Spleen (tissue), 11 donors: ENCODE measurements around the gene ABCC2. TPM values are rescaled to one million over a fixed set of nuclear protein-coding genes. Genes with fewer than 3 reads are reported as not detected.

ENCODE experiments used
- DNase-seq: peaks from one replicate; pipeline ENCODE4 v3.0.0-alpha.2; 2020
- H3K27ac ChIP-seq, 8 donors: fragments of 200-600 bp; sonication (generic) in 7 of 8; 1 replicate in 4 of 8; 2 replicates in 4 of 8; pipeline versions ENCODE4 v1.5.0 to v1.8.0; 2016 to 2021; ENCODE audit warnings: inconsistent platforms in 4 of 8, mild to moderate bottlenecking in 4 of 8, moderate library complexity in 1 of 8
- H3K27me3 ChIP-seq, 7 donors: fragments of 200-600 bp; sonication (generic) in 6 of 7; replicated peaks in 1 of 7; 1 replicate in 4 of 7; 2 replicates in 3 of 7; pipeline versions ENCODE4 v1.5.0 to v1.8.0; 2016 to 2021; ENCODE audit warnings: inconsistent platforms in 3 of 7, mild to moderate bottlenecking in 1 of 7
- H3K36me3 ChIP-seq, 6 donors: fragments of 200-600 bp; sonication (generic) in 5 of 6; 1 replicate in 4 of 6; 2 replicates in 2 of 6; pipeline versions ENCODE4 v1.5.0 to v1.8.0; 2016 to 2021; ENCODE audit warnings: inconsistent platforms in 2 of 6
- H3K4me1 ChIP-seq, 6 donors: fragments of 200-600 bp; sonication (generic) in 5 of 6; 1 replicate in 3 of 6; 2 replicates in 3 of 6; pipeline versions ENCODE4 v1.5.0 to v1.8.0; 2016 to 2021; ENCODE audit warnings: inconsistent platforms in 3 of 6
- H3K4me3 ChIP-seq, 8 donors: fragments of 200-600 bp; sonication (generic) in 7 of 8; 1 replicate in 4 of 8; 2 replicates in 4 of 8; pipeline versions ENCODE4 v1.5.0 to v1.8.0; 2016 to 2021; ENCODE audit warnings: inconsistent platforms in 4 of 8, mild to moderate bottlenecking in 4 of 8, moderate library complexity in 2 of 8
- H3K9me3 ChIP-seq, 8 donors: fragments of 200-600 bp; sonication (generic) in 7 of 8; 1 replicate in 4 of 8; 2 replicates in 4 of 8; pipeline versions ENCODE4 v1.5.0 to v1.8.0; 2016 to 2021; ENCODE audit warnings: inconsistent platforms in 4 of 8
- POLR2A ChIP-seq, 3 donors: fragments of 450-650 bp; IDR thresholded peaks; one replicate each; pipeline ENCODE4 v1.5.1; 2017; ENCODE audit warnings: antibody characterized with exemption in 3 of 3, mild to moderate bottlenecking in 1 of 3
- POLR2AphosphoS5 ChIP-seq, 3 donors: sonication (generic); formaldehyde crosslinking; IDR thresholded peaks; one replicate each; pipeline ENCODE4 v1.5.1; 2017; ENCODE audit warnings: antibody characterized with exemption in 3 of 3
- whole genome bisulfite sequencing, 5 donors: extraction: QIAGEN DNeasy Blood & Tissue Kit in 3 of 5; methylation state at CpG; one replicate each; pipeline versions ENCODE4 v1.1.5 to v1.1.7; 2013 to 2018; 5-methylcytosine and 5-hydroxymethylcytosine counted together
- intact Hi-C: fragments of 100-400 bp; cut with DNase I; formaldehyde crosslinking; loops from one replicate; pipeline ENCODE4 v1.15.0; 2023; ENCODE audit warnings: low total_unique reads
- polyA plus RNA-seq, 3 donors: library from polyadenylated mRNA; stranded (reverse); fragments of 200-250 nt; gene quantifications; one replicate each; pipeline ENCODE4 v1.2.1, GENCODE V29; 2013
- total RNA-seq, 7 donors: library from RNA; depleted of rRNA in 3 of 7; stranded (reverse); fragments of >200 nt in 3 of 7; fragmentation: NEBNext Ultra II Directional in 4 of 7; extraction: Animal tissue kit (Norgen Biotek cat#: 25700) in 4 of 7; gene quantifications; one replicate each; pipeline versions ENCODE4 v1.1.0 to v1.2.1, GENCODE V29; 2016 to 2021
- TF ChIP-seq, protein P1 (sequence below), 11 experiments: fragments of 200-600 bp in 7 of 11; fragments of 450-650 bp in 4 of 11; sonication (generic) in 4 of 11; IDR thresholded peaks in 8 of 11; conservative IDR thresholded peaks in 3 of 11; 1 replicate in 7 of 11; 2 replicates in 4 of 11; pipeline versions ENCODE4 v1.4.0 to v1.8.0; 2016 to 2021; ENCODE audit warnings: antibody characterized with exemption in 11 of 11, inconsistent platforms in 4 of 11, mild to moderate bottlenecking in 1 of 11
- donor health status: healthy with polysubstance abuse.
- donor health status: DM: no; HTN: no; CAD: no; lungs with moderate emphysema.
- donor health status: DM: no; HTN: no; CAD: no.
- donor health status: Bipolar disorder and iron deficiency.
- donor health status: healthy.
- donor health status: DM: no; HTN: no; CAD: no.
- donor health status: DM: yes; HTN: yes; CAD: no.

ABCC2 gene
- total and polyA plus RNA-seq, 10 donors, result 1.0 to 4.9 (median 2.7) TPM

DNA sequence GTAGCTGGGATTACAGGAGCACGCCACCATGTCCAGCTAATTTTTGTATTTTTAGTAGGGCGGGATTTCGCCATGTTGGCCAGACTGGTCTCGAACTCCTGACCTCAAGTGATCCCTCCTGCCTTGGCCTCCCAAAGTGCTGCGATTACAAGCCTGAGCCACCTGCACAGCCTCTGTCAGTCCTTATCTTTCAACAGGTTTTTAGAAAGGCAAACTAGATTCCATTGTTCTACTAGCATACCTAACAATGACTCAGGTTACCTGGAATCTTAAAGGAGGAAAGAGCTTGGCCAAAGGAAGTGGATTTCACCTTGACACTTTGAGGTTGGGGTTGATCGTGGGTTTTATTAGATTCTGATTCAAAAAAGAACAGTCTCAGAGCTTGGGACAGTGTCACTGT is 3.2 kb downstream of the ABCC2 start:
- Histone ChIP-seq H3K4me1 (peaks cover 0 to 10% (median 0%) of the 10 kb centered on the region in 6 donors), H3K27ac (no peak overlapping the region), H3K27me3 (no peaks in the 10 kb centered on the region), H3K36me3 (peaks cover 0 to 4% (median 0%) of the 10 kb centered on the region in 6 donors), H3K4me3 (no peak overlapping the region), H3K9me3 (no peaks in the 10 kb centered on the region)
- TF ChIP-seq POLR2A (IDR thresholded peaks at IDR 0.05), result no peak
- TF ChIP-seq, protein P1, sequence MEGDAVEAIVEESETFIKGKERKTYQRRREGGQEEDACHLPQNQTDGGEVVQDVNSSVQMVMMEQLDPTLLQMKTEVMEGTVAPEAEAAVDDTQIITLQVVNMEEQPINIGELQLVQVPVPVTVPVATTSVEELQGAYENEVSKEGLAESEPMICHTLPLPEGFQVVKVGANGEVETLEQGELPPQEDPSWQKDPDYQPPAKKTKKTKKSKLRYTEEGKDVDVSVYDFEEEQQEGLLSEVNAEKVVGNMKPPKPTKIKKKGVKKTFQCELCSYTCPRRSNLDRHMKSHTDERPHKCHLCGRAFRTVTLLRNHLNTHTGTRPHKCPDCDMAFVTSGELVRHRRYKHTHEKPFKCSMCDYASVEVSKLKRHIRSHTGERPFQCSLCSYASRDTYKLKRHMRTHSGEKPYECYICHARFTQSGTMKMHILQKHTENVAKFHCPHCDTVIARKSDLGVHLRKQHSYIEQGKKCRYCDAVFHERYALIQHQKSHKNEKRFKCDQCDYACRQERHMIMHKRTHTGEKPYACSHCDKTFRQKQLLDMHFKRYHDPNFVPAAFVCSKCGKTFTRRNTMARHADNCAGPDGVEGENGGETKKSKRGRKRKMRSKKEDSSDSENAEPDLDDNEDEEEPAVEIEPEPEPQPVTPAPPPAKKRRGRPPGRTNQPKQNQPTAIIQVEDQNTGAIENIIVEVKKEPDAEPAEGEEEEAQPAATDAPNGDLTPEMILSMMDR (IDR thresholded peaks at IDR 0.05 in 8 of 11, conservative IDR thresholded peaks at IDR 0.05 in 3 of 11), result no peak
- TF ChIP-seq POLR2AphosphoS5 (IDR thresholded peaks at IDR 0.05), result no peak
- WGBS, 5 donors, result 88 to 96% (median 93%) methylated on average over 6 of the region's 6 CpGs
- intact Hi-C loops, result no loop called here
- no peak for DNase-seq

DNA sequence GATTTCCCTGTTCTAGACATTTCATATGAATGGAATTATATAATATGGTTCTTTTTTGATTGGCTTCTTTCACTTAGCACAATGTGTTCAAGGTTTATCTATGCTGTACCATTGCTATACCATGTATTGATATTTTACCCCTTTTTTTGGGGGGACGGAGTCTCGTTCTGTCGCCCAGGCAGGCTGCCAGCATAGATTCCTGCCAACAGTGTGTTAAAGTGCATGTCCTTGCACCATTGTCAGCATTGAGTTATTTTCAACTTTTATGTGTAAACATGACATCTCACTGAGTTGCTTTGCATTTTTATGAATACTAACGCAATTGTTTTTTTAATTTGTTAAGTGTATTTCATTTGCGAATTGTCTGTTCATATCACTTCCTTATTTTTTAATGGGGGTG is 4.9 kb downstream of the ABCC2 start:
- DNase-seq, result no peak
- H3K9me3 ChIP-seq, result no peaks in the 10 kb centered on the region
- peaks cover 0 to 4% (median 0%) of the 10 kb centered on the region in 6 donors for H3K36me3 ChIP-seq
- 67 to 90% (median 76%) methylated on average over 5 of the region's 5 CpGs for WGBS, 5 donors
- TF ChIP-seq, protein P1 (IDR thresholded peaks at IDR 0.05 in 8 of 11, conservative IDR thresholded peaks at IDR 0.05 in 3 of 11), result no peak
- TF ChIP-seq POLR2AphosphoS5 (IDR thresholded peaks at IDR 0.05) (no peak), POLR2A (IDR thresholded peaks at IDR 0.05) (no peak)
- peaks cover 0 to 4% (median 0%) of the 10 kb centered on the region in 6 donors for H3K4me1 ChIP-seq
- H3K27ac ChIP-seq, result peak overlapping the region in 1 of 8 donors; percentile 30
- no peak overlapping the region for H3K4me3 ChIP-seq
- H3K27me3 ChIP-seq, result no peaks in the 10 kb centered on the region
- intact Hi-C loops, result no loop called here

DNA sequence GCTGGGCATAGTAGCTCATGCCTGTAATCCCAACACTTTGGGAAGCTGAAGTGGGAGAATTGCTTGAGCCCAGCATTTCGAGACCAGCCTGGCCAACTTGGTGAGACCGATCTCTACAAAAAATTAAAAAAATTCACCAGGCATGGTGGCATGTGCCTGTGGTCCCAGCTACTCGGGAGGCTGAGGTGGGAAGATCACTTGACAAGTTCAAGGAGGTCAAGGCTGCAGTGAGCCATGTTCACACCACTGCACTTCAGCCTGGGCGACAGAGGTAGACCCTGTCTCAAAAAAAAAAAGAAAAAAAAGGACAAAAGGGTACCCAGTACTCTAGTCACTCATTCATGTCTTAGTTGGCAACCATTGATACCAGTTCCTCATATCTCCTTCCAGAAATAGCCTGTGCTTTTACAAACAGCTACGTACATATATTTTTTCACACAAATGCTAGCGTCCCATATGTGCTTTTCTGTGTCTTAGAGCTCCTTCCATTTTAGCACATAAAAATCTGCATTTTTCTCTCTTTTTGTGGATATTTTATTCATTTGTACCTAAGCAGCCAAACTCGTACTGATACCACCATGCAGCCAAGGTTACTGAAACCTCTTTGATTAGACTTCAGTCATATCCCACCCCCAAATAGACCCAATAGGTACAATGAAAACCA is 5.5 kb downstream of the ABCC2 start:
- no peak for DNase-seq
- TF ChIP-seq, protein P1 (IDR thresholded peaks at IDR 0.05 in 8 of 11, conservative IDR thresholded peaks at IDR 0.05 in 3 of 11), result no peak
- TF ChIP-seq POLR2AphosphoS5 (IDR thresholded peaks at IDR 0.05) (no peak), POLR2A (IDR thresholded peaks at IDR 0.05) (no peak)
- peaks cover 0 to 4% (median 0%) of the 10 kb centered on the region in 6 donors for H3K36me3 ChIP-seq
- intact Hi-C loops, result no loop called here
- H3K27ac ChIP-seq, result peak overlapping the region in 1 of 8 donors; percentile 30
- H3K27me3 ChIP-seq, result no peaks in the 10 kb centered on the region
- no peaks in the 10 kb centered on the region for H3K9me3 ChIP-seq
- H3K4me1 ChIP-seq, result no peaks in the 10 kb centered on the region
- no peak overlapping the region for H3K4me3 ChIP-seq
- 69 to 96% (median 82%) methylated on average over 7 of the region's 7 CpGs for WGBS, 5 donors

DNA sequence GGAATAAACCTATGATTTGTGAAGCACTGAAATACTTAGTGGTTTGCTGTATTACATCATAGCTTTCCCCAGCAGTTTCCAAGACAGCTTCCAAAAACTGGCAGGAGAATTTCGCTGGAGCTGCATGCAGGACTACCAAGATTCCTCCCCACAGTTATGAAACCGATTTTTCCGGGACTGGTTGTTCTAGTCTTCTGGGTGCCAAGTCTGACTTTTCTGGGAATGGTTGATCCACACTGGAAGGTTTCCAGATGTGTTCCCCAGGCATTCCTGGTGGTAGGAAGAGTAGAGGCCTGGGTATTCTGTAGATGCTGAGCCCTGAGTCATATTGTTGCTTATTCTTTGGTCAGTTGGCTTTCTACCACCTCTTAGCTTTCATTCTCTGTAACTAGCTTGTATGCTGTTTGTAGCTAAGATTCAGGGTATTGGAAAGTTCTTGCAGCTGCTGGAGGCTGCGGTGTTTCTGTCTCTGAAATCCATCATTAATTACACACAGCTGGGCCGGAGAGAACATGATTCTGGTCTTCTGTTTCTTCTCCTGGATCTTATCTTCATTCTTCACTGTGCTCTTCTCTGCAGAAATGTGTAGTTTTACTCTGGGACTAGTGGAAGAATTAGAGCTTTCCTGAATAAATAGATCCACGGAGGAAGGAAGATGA is 6.3 kb downstream of the ABCC2 start:
- TF ChIP-seq, protein P1 (IDR thresholded peaks at IDR 0.05 in 8 of 11, conservative IDR thresholded peaks at IDR 0.05 in 3 of 11), result no peak
- TF ChIP-seq POLR2AphosphoS5 (IDR thresholded peaks at IDR 0.05), result no peak
- TF ChIP-seq POLR2A (IDR thresholded peaks at IDR 0.05), result no peak
- intact Hi-C loops, result no loop called here
- no peak overlapping the region for H3K4me3 ChIP-seq
- H3K9me3 ChIP-seq, result no peaks in the 10 kb centered on the region
- H3K27me3 ChIP-seq, result no peaks in the 10 kb centered on the region
- no peak for DNase-seq
- peaks cover 0 to 11% (median 0%) of the 10 kb centered on the region in 6 donors for H3K36me3 ChIP-seq
- H3K27ac ChIP-seq, result no peak overlapping the region
- no peaks in the 10 kb centered on the region for H3K4me1 ChIP-seq
- WGBS, 5 donors, result 71 to 89% (median 86%) methylated on average over 6 of the region's 6 CpGs
